Stimulated activated CD4-positive, alpha-beta T cell treated with anti-CD3 and anti-CD28 coated beads, Interleukin-4, amount 100 ng/mL, for 1 hour (primary cell): Measurements from ENCODE around the gene MKNK2.
"Not testable (repeated sequence)": the region's sequence is repeated elsewhere in the genome, so short reads cannot be mapped to it uniquely, and the experiment has no call there.

Experiments used
- DNase-seq: peaks from one replicate; pipeline ENCODE4 v3.0.0-alpha.2; 2020

MKNK2 gene

GRCh38 chr19:1989513-1990229 lies 61.4 kb downstream of the MKNK2 start:
- DNase-seq: no peak

- not testable (repeated sequence) for DNase-seq
Observed at GRCh38 chr19:1988464-1988863, 62.6 kb downstream of the MKNK2 start.
